ENCODE measurements around the gene XPC.

GRCh38 chr3:14210290-14210688 lies 31.9 kb upstream of the XPC start:
- TF ChIP-seq, protein P1, sequence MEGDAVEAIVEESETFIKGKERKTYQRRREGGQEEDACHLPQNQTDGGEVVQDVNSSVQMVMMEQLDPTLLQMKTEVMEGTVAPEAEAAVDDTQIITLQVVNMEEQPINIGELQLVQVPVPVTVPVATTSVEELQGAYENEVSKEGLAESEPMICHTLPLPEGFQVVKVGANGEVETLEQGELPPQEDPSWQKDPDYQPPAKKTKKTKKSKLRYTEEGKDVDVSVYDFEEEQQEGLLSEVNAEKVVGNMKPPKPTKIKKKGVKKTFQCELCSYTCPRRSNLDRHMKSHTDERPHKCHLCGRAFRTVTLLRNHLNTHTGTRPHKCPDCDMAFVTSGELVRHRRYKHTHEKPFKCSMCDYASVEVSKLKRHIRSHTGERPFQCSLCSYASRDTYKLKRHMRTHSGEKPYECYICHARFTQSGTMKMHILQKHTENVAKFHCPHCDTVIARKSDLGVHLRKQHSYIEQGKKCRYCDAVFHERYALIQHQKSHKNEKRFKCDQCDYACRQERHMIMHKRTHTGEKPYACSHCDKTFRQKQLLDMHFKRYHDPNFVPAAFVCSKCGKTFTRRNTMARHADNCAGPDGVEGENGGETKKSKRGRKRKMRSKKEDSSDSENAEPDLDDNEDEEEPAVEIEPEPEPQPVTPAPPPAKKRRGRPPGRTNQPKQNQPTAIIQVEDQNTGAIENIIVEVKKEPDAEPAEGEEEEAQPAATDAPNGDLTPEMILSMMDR (conservative IDR thresholded peaks at IDR 0.05; ENCODE audit: low read length): no peak
- no peak for TF ChIP-seq EZH2phosphoT487 (IDR thresholded peaks at IDR 0.05; ENCODE audit: borderline replicate concordance, low read depth, low read length)

Measured in OCI-LY7 (cell line).